Loucy (cell line): ENCODE data around the gene CRYBG3.

Experiments used
- CTCF ChIP-seq: fragments of 200-600 bp; sonication (generic); conservative IDR thresholded peaks from 2 replicates; pipeline ENCODE4 v1.5.1; 2014; ENCODE audit warnings: mild to moderate bottlenecking, antibody characterized with exemption, low read length
- EZH2phosphoT487 ChIP-seq: fragments of 200-600 bp; IDR thresholded peaks from 2 replicates; pipeline ENCODE4 v1.6.1; 2018; ENCODE audit warnings: antibody characterized with exemption, mild to moderate bottlenecking, moderate library complexity, borderline replicate concordance

- TF ChIP-seq CTCF = no peak
- no peak for TF ChIP-seq EZH2phosphoT487
These were observed 19.5 kb downstream of the CRYBG3 start for GRCh38 chr3:97841304-97841703.
